ENCODE data around the gene NFYC. TPM values are rescaled to one million over a fixed set of nuclear protein-coding genes. Genes with fewer than 3 reads are reported as not detected.

The NFYC gene
- total and polyA plus RNA-seq, 2 experiments from 2014 or later = 23.7 to 28.3 TPM

DNA sequence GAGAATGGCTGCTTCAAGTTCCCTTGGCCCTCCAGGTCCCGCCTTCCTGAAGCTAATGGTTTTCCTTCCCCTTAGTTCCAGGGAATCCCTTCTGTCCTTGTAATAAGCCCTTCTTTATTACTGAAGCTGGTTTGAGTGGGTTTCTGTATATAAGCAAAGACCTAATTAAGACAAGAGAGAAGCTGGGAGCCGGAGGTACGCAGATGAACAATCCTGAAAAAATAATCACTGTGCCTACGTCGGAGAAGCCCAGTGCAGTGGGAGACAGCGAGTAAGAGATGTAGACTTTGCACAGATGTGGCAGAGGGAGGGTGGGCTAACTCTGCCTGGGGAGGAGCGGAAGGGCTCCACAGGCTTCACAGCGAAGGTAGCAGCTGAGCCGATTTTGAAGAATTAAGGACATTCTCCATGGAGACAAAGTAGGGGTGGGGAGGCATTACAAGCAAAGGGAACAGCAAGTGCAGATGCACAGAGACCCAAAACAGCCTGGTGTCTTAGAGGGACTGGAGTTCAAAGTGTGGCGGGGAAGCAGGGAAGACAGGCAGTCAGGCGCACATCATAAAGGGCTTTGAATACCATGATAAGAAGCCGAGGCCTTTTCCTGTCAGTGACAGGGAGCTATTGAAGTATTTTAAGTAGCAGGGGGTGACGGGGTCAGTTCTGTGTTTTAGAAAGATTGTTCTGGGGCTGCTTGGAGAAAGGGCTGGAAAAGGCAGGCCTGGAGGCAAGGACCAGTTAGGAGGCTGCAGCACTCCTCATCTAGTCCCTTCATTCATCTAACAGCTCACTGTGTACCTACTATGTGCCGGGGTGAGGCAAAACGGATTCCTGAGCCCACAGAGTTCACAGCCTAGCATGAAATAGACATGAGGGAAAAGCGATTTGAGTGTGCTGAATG is 32.5 kb upstream of the NFYC start:
- H3K9me2 ChIP-seq (ENCODE audit: insufficient read depth) = no peaks in the 10 kb centered on the region
- no peak overlapping the region for H3K4me2 ChIP-seq (ENCODE audit: unreplicated experiment)
- H3K9me3 ChIP-seq (ENCODE audit: low read depth) = no peaks in the 10 kb centered on the region
- no peak overlapping the region for H3K27ac ChIP-seq
- H3K4me3 ChIP-seq = no peak overlapping the region
- no peak for TF ChIP-seq EZH2phosphoT487 (IDR thresholded peaks at IDR 0.05; ENCODE audit: insufficient read depth, low read depth)
- TF ChIP-seq EZH2 (IDR thresholded peaks at IDR 0.05; ENCODE audit: insufficient read depth, poor library complexity, severe bottlenecking) = no peak
- H3K4me1 ChIP-seq (ENCODE audit: insufficient read depth) = no peaks in the 10 kb centered on the region
- H3K79me2 ChIP-seq (ENCODE audit: insufficient read depth) = no peaks in the 10 kb centered on the region
- no peak overlapping the region for H3K9ac ChIP-seq
- H3K36me3 ChIP-seq (ENCODE audit: low read depth) = no peaks in the 10 kb centered on the region
- no peaks in the 10 kb centered on the region for H4K20me1 ChIP-seq (ENCODE audit: insufficient read depth)
- WGBS, 2 experiments (ENCODE audit: low coverage in 1 of 2, low lambda C conversion rate in 2 of 2, missing lambda C conversion rate in 2 of 2) = 40 to 43% methylated on average over 16 of the region's 16 CpGs
- H3F3A ChIP-seq (ENCODE audit: insufficient read depth) = no peaks in the 10 kb centered on the region
- no peak for DNase-seq
- no peak overlapping the region for H2AFZ ChIP-seq
- peaks cover 42% of the 10 kb centered on the region for H3K27me3 ChIP-seq (replicated peaks; ENCODE audit: insufficient read depth)
- in situ Hi-C loops (cut with MboI) = no loop called here

- 24 to 35% methylated on average over 7 of the region's 7 CpGs for WGBS, 2 experiments (ENCODE audit: low coverage in 1 of 2, low lambda C conversion rate in 2 of 2, missing lambda C conversion rate in 2 of 2)
- no peak for TF ChIP-seq EZH2phosphoT487 (IDR thresholded peaks at IDR 0.05; ENCODE audit: insufficient read depth, low read depth)
- no peak for TF ChIP-seq EZH2 (IDR thresholded peaks at IDR 0.05; ENCODE audit: insufficient read depth, poor library complexity, severe bottlenecking)
- H3K27me3 ChIP-seq (replicated peaks; ENCODE audit: insufficient read depth) = peaks cover 48% of the 10 kb centered on the region
These were observed 31.9 kb upstream of the NFYC start for GRCh38 chr1:40659649-40659947.

DNA sequence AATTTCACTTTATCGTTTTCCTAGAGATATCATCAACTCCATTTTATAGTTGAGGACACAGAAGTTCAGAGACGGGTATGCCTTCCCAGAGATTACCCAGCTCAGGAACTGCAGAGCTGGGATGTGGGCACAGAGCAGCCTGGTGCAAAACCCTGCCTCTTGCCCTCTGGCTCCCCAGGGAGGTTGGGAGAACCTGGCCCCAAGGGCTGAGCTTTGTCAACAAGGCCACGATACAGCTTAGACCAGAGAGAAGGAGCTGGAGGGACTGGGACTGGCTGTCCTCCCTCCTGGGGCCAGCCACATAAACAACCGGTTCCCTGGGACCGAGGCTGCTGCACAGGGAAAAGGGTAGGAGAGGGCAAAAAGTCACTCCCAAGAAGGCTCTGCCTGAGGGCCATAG is 29.8 kb upstream of the NFYC start:
- TF ChIP-seq EZH2 (IDR thresholded peaks at IDR 0.05; ENCODE audit: insufficient read depth, poor library complexity, severe bottlenecking) (no peak), EZH2phosphoT487 (IDR thresholded peaks at IDR 0.05; ENCODE audit: insufficient read depth, low read depth) (no peak)
- Histone ChIP-seq H3K9me3 (ENCODE audit: low read depth) (no peaks in the 10 kb centered on the region), H3K27me3 (replicated peaks; ENCODE audit: insufficient read depth) (peaks cover 52% of the 10 kb centered on the region), H3F3A (ENCODE audit: insufficient read depth) (no peaks in the 10 kb centered on the region), H3K79me2 (ENCODE audit: insufficient read depth) (no peaks in the 10 kb centered on the region), H2AFZ (no peak overlapping the region), H3K27ac (no peak overlapping the region), H3K9me2 (ENCODE audit: insufficient read depth) (no peaks in the 10 kb centered on the region), H3K9ac (no peak overlapping the region), H3K4me1 (ENCODE audit: insufficient read depth) (no peaks in the 10 kb centered on the region), H3K4me3 (no peak overlapping the region), H3K36me3 (ENCODE audit: low read depth) (no peaks in the 10 kb centered on the region), H3K4me2 (ENCODE audit: unreplicated experiment) (no peak overlapping the region), H4K20me1 (ENCODE audit: insufficient read depth) (no peaks in the 10 kb centered on the region)
- in situ Hi-C loops (cut with MboI) = no loop called here
- no peak for DNase-seq
- WGBS, 2 experiments (ENCODE audit: low coverage in 1 of 2, low lambda C conversion rate in 2 of 2, missing lambda C conversion rate in 2 of 2) = 48 to 49% methylated on average over 5 of the region's 5 CpGs

More at GRCh38 chr1:40659649-40659947, 31.9 kb upstream of the NFYC start:
- H3K27ac ChIP-seq = no peak overlapping the region
- H3K9ac ChIP-seq = no peak overlapping the region
- H3K36me3 ChIP-seq (ENCODE audit: low read depth) = no peaks in the 10 kb centered on the region
- no peaks in the 10 kb centered on the region for H3K79me2 ChIP-seq (ENCODE audit: insufficient read depth)
- H3F3A ChIP-seq (ENCODE audit: insufficient read depth) = no peaks in the 10 kb centered on the region
- no peak for DNase-seq
- in situ Hi-C loops (cut with MboI) = no loop called here
- H4K20me1 ChIP-seq (ENCODE audit: insufficient read depth) = no peaks in the 10 kb centered on the region
- no peak overlapping the region for H2AFZ ChIP-seq
- H3K4me3 ChIP-seq = no peak overlapping the region
- H3K4me1 ChIP-seq (ENCODE audit: insufficient read depth) = no peaks in the 10 kb centered on the region
- no peaks in the 10 kb centered on the region for H3K9me3 ChIP-seq (ENCODE audit: low read depth)
- H3K4me2 ChIP-seq (ENCODE audit: unreplicated experiment) = no peak overlapping the region
- no peaks in the 10 kb centered on the region for H3K9me2 ChIP-seq (ENCODE audit: insufficient read depth)

GRCh38 chr1:40662151-40662550 is 29.4 kb upstream of the NFYC start:
- Histone ChIP-seq H3K4me2 (ENCODE audit: unreplicated experiment) (no peak overlapping the region), H3K9me3 (ENCODE audit: low read depth) (no peaks in the 10 kb centered on the region), H3K36me3 (ENCODE audit: low read depth) (no peaks in the 10 kb centered on the region), H2AFZ (no peak overlapping the region), H3K27ac (no peak overlapping the region), H3K79me2 (ENCODE audit: insufficient read depth) (no peaks in the 10 kb centered on the region), H3K4me3 (no peak overlapping the region), H3K4me1 (ENCODE audit: insufficient read depth) (no peaks in the 10 kb centered on the region), H3K9me2 (ENCODE audit: insufficient read depth) (no peaks in the 10 kb centered on the region), H3K9ac (no peak overlapping the region), H3F3A (ENCODE audit: insufficient read depth) (no peaks in the 10 kb centered on the region), H4K20me1 (ENCODE audit: insufficient read depth) (no peaks in the 10 kb centered on the region), H3K27me3 (replicated peaks; ENCODE audit: insufficient read depth) (peaks cover 48% of the 10 kb centered on the region)
- in situ Hi-C loops (cut with MboI) = no loop called here
- 52 to 53% methylated on average over 6 of the region's 6 CpGs for WGBS, 2 experiments (ENCODE audit: low coverage in 1 of 2, low lambda C conversion rate in 2 of 2, missing lambda C conversion rate in 2 of 2)
- peak; percentile 21 for DNase-seq
- TF ChIP-seq EZH2phosphoT487 (IDR thresholded peaks at IDR 0.05; ENCODE audit: insufficient read depth, low read depth) = no peak
- no peak for TF ChIP-seq EZH2 (IDR thresholded peaks at IDR 0.05; ENCODE audit: insufficient read depth, poor library complexity, severe bottlenecking)
